DOHH2 (cell line): ENCODE results near the gene KRT9.

Source experiments
- H3F3A ChIP-seq: fragments of 200-600 bp; sonication (generic), shearing (Covaris generic); 2 replicates; pipeline ENCODE4 v1.6.0; 2016; ENCODE audit warnings: antibody characterized with exemption, mild to moderate bottlenecking; ENCODE audit not compliant: control insufficient read depth, insufficient read depth
- H3K27ac ChIP-seq: fragments of 200-600 bp; sonication (generic); 2 replicates; pipeline ENCODE4 v1.5.1; 2014; ENCODE audit warnings: low read depth, mild to moderate bottlenecking, low read length, moderate library complexity
- H3K27me3 ChIP-seq: fragments of 200-600 bp; sonication (generic); 2 replicates; pipeline ENCODE4 v1.6.1; 2014; ENCODE audit warnings: mild to moderate bottlenecking, low read length, mixed read lengths; ENCODE audit not compliant: control insufficient read depth
- H3K36me3 ChIP-seq: fragments of 200-600 bp; sonication (generic); 2 replicates; pipeline ENCODE4 v1.6.1; 2014; ENCODE audit warnings: mild to moderate bottlenecking, low read length, moderate library complexity, mixed read lengths; ENCODE audit not compliant: control insufficient read depth
- H3K4me1 ChIP-seq: fragments of 200-600 bp; sonication (generic); 2 replicates; pipeline ENCODE4 v1.6.1; 2014; ENCODE audit warnings: mild to moderate bottlenecking, low read length, mixed read lengths; ENCODE audit not compliant: control insufficient read depth
- H3K4me2 ChIP-seq: fragments of 200-600 bp; sonication (generic); 2 replicates; pipeline ENCODE4 v1.6.0; 2014; ENCODE audit warnings: mild to moderate bottlenecking, low read length, moderate library complexity
- H3K4me3 ChIP-seq: fragments of 200-600 bp; sonication (generic); 2 replicates; pipeline ENCODE4 v1.5.1; 2014; ENCODE audit warnings: mild to moderate bottlenecking, low read length, mixed read lengths
- H3K79me2 ChIP-seq: fragments of 200-600 bp; sonication (generic); 2 replicates; pipeline ENCODE4 v1.6.1; 2014; ENCODE audit warnings: mild to moderate bottlenecking, low read length, mixed read lengths; ENCODE audit not compliant: control insufficient read depth
- H3K9me2 ChIP-seq: fragments of 200-600 bp; sonication (generic); replicated peaks from 2 replicates; pipeline ENCODE4 v1.6.1; 2014; ENCODE audit warnings: mild to moderate bottlenecking, low read length, mixed read lengths; ENCODE audit not compliant: control insufficient read depth
- H3K9me3 ChIP-seq: fragments of 200-600 bp; sonication (generic); 2 replicates; pipeline ENCODE4 v1.6.1; 2014; ENCODE audit warnings: antibody characterized with exemption, low read length, mixed read lengths; ENCODE audit not compliant: control insufficient read depth, insufficient read depth
- H4K20me1 ChIP-seq: fragments of 200-600 bp; sonication (generic); 2 replicates; pipeline ENCODE4 v1.6.0; 2014; ENCODE audit warnings: low read depth, mild to moderate bottlenecking, antibody characterized with exemption, low read length, moderate library complexity; ENCODE audit not compliant: control insufficient read depth, insufficient read depth
- CTCF ChIP-seq: fragments of 200-600 bp; sonication (generic); IDR thresholded peaks from one replicate; pipeline ENCODE4 v1.5.1; 2014; ENCODE audit warnings: antibody characterized with exemption, mild to moderate bottlenecking, low read depth, low read length; ENCODE audit not compliant: poor library complexity, severe bottlenecking
- EZH2phosphoT487 ChIP-seq: fragments of 200-600 bp; sonication (generic); IDR thresholded peaks from 2 replicates; pipeline ENCODE4 v1.6.1; 2017; ENCODE audit warnings: borderline replicate concordance, mild to moderate bottlenecking, antibody characterized with exemption, low read length, moderate library complexity, mixed read lengths

The KRT9 gene

GRCh38 chr17:41531993-41532392 is 39.9 kb downstream of the KRT9 start:
- H3K27ac ChIP-seq = no peak overlapping the region
- H3F3A ChIP-seq = no peaks in the 10 kb centered on the region
- TF ChIP-seq EZH2phosphoT487 = no peak
- no peak for TF ChIP-seq CTCF

GRCh38 chr17:41530062-41531048 is 41.5 kb downstream of the KRT9 start:
- Histone ChIP-seq H3K36me3 (no peaks in the 10 kb centered on the region), H3K9me2 (no peaks in the 10 kb centered on the region), H3K9me3 (no peaks in the 10 kb centered on the region), H3K4me2 (no peak overlapping the region), H4K20me1 (no peaks in the 10 kb centered on the region), H3K27ac (no peak overlapping the region), H3K4me3 (no peak overlapping the region), H3F3A (no peaks in the 10 kb centered on the region), H3K4me1 (no peaks in the 10 kb centered on the region), H3K27me3 (peaks cover 17% of the 10 kb centered on the region), H3K79me2 (no peaks in the 10 kb centered on the region)
- TF ChIP-seq CTCF = no peak
- TF ChIP-seq EZH2phosphoT487 = no peak

More at GRCh38 chr17:41531993-41532392, 39.9 kb downstream of the KRT9 start:
- H4K20me1 ChIP-seq = no peaks in the 10 kb centered on the region
- no peak overlapping the region for H3K4me2 ChIP-seq
- H3K27me3 ChIP-seq = peaks cover 17% of the 10 kb centered on the region
- H3K36me3 ChIP-seq = no peaks in the 10 kb centered on the region
- H3K9me3 ChIP-seq = no peaks in the 10 kb centered on the region
- no peaks in the 10 kb centered on the region for H3K9me2 ChIP-seq
- no peaks in the 10 kb centered on the region for H3K79me2 ChIP-seq
- no peak overlapping the region for H3K4me3 ChIP-seq
- H3K4me1 ChIP-seq = no peaks in the 10 kb centered on the region

GRCh38 chr17:41529491-41529915 is 42.4 kb downstream of the KRT9 start:
- H3K4me1 ChIP-seq = no peaks in the 10 kb centered on the region
- H3K9me3 ChIP-seq = no peaks in the 10 kb centered on the region
- no peak overlapping the region for H3K4me2 ChIP-seq

More at GRCh38 chr17:41529491-41529915, 42.4 kb downstream of the KRT9 start:
- H4K20me1 ChIP-seq = no peaks in the 10 kb centered on the region
- H3F3A ChIP-seq = no peaks in the 10 kb centered on the region
- no peaks in the 10 kb centered on the region for H3K36me3 ChIP-seq
- no peak overlapping the region for H3K27ac ChIP-seq
- H3K27me3 ChIP-seq = peaks cover 17% of the 10 kb centered on the region
- no peaks in the 10 kb centered on the region for H3K79me2 ChIP-seq
- H3K9me2 ChIP-seq = no peaks in the 10 kb centered on the region
- H3K4me3 ChIP-seq = no peak overlapping the region
- TF ChIP-seq CTCF = no peak
- TF ChIP-seq EZH2phosphoT487 = no peak
